ENCODE measurements around the gene OR2G6.

Gene OR2G6

DNA sequence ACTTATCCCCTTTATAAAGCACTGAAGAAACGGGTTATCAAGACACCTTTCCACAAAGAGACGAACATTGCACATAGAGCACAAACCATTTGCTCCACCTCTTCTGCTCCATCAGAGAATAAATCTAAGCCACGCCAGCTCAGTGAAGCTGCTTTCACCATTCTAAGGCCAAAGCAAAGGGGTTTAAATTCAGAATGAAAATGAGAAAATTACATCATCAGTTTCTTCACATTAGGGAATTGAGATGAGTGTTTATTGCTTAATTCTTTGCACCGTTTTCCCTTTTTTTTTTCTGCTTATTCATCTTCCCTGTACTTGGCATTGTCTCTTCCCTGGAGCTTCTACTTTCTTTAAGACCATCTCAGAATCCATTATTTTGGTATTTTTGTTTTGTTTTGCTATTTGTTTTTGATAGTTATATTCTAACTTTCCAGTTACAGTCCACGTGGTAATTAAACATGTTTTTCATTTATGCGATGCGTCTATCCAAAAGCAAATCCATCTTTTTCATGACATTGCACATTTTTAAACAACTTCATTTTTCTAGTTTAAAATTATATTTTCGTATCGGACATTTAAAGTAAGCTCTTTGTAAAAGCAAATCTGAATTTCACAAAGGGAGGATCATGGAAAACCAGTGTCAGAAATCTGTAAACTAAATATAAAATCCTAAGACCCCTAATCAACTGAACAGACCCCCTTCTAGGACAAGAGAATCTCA, 68.5 kb downstream of the OR2G6 start:
- DNase-seq = no peak
